GM19043 (cell line): ENCODE results near the gene WDR33.
"Not testable (repeated sequence)": the region's sequence is repeated elsewhere in the genome, so short reads cannot be mapped to it uniquely, and the experiment has no call there.

Source experiments
- ATAC-seq: cut with Tn5 transposase; IDR thresholded peaks from one replicate; pipeline ENCODE4 v1.9.1; 2021; ENCODE audit warnings: low read depth; ENCODE audit not compliant: unreplicated experiment

WDR33 gene

GRCh38 chr2:127811397-127812321 is 688 bp upstream of the WDR33 start:
- ATAC-seq = peak; percentile 28

- no peak for ATAC-seq
Measured at GRCh38 chr2:127810156-127810618, 784 bp downstream of the WDR33 start.

GRCh38 chr2:127807678-127808353 is 3.2 kb downstream of the WDR33 start:
- ATAC-seq = no peak

GRCh38 chr2:127806860-127807259 is 4.1 kb downstream of the WDR33 start:
- ATAC-seq = not testable (repeated sequence)

- no peak for ATAC-seq
Measured at GRCh38 chr2:127805491-127805890, 5.5 kb downstream of the WDR33 start.

GRCh38 chr2:127799926-127800325 is 11.0 kb downstream of the WDR33 start:
- ATAC-seq = no peak

- ATAC-seq = no peak
Measured at GRCh38 chr2:127796389-127796788, 14.6 kb downstream of the WDR33 start.

GRCh38 chr2:127794901-127795300 is 16.1 kb downstream of the WDR33 start:
- not testable (repeated sequence) for ATAC-seq

GRCh38 chr2:127792805-127793204 is 18.2 kb downstream of the WDR33 start:
- ATAC-seq = no peak

GRCh38 chr2:127790694-127791529 is 20.1 kb downstream of the WDR33 start:
- no peak for ATAC-seq

- ATAC-seq = no peak
Measured at GRCh38 chr2:127786048-127786809, 24.7 kb downstream of the WDR33 start.

- no peak for ATAC-seq
Measured at GRCh38 chr2:127784965-127785518, 25.9 kb downstream of the WDR33 start.

GRCh38 chr2:127783101-127783500 is 27.9 kb downstream of the WDR33 start:
- no peak for ATAC-seq

GRCh38 chr2:127778850-127779249 is 32.1 kb downstream of the WDR33 start:
- ATAC-seq = no peak

- no peak for ATAC-seq
Measured at GRCh38 chr2:127778447-127778846, 32.5 kb downstream of the WDR33 start.

GRCh38 chr2:127776122-127776780 is 34.7 kb downstream of the WDR33 start:
- ATAC-seq = no peak

- no peak for ATAC-seq
Measured at GRCh38 chr2:127771756-127772155, 39.2 kb downstream of the WDR33 start.

- ATAC-seq = no peak
Measured at GRCh38 chr2:127770973-127771735, 39.8 kb downstream of the WDR33 start.
